NCI-H446 treated with DMSO at 0.1 percent for 48 hours (cell line): ENCODE results near the gene DONSON.
"Not testable (repeated sequence)": the region's sequence is repeated elsewhere in the genome, so short reads cannot be mapped to it uniquely, and the experiment has no call there.

Experiments used
- DNase-seq: peaks from one replicate; lab custom pipeline; 2025; lab: John Stamatoyannopoulos, UW

Gene DONSON, protein sequence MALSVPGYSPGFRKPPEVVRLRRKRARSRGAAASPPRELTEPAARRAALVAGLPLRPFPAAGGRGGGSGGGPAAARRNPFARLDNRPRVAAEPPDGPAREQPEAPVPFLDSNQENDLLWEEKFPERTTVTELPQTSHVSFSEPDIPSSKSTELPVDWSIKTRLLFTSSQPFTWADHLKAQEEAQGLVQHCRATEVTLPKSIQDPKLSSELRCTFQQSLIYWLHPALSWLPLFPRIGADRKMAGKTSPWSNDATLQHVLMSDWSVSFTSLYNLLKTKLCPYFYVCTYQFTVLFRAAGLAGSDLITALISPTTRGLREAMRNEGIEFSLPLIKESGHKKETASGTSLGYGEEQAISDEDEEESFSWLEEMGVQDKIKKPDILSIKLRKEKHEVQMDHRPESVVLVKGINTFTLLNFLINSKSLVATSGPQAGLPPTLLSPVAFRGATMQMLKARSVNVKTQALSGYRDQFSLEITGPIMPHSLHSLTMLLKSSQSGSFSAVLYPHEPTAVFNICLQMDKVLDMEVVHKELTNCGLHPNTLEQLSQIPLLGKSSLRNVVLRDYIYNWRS

DNA sequence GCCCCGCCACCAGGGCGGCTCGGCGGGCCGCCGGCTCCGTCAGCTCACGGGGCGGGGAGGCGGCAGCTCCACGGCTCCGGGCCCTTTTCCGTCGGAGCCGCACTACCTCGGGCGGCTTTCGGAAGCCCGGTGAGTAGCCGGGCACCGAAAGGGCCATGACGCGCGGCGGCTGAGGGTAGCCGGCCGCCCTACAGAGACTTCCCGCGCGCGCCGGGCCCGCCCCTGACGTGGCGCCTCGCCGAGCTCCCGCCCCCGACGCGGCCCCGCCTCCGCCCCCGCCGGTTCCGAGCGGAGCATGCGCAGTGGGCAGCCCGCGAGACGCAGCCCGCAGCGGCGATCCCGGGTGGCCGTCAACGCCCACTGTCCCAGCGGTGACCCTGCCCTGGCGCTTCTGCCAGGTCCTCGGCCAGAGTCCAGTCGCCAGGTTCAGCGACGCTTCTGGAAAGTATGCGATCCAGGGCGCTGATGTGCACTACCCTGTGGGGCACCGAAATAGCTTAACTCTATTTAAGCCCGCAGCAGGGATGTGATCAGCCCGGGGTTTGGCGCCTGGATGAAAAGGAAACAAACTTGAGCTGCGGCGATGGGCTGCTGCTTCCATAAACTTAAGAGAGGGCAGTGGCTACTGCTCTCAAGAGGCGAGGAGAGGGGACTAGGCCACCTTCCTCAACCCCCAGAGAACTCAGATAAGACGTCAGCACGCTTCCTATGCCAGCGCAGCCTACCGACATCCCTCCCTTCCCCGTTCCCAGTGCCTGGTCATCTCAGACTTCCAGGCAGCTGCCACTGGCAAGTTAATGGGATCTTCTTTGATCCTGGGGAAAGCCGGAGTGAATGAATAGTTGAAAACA lies at the start of gene DONSON:
Gene DONSON (minus strand): TSS at position 200 of the 851 bp plus-strand sequence. CDS start 43 bp downstream, at position 157.
- DNase-seq = peak; percentile 54

DNA sequence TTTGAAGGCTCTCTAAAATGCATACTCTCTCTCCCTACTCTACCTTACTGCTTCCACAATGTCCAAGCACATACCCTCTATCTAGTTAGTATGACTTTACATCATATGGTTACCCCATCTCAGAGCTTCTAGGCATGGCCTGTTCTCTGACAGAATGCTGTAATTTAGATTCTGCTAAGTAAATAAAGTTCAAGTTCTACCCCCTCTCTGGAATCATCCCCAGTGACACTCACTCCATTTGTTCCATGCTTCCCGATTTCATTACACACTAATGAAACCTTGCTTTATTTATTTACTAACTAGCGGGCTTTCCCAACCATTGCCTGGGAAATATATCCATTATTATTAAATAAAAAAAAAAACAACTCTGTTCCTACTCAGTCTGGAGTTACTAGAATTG lies 45.8 kb upstream of the DONSON start:
- DNase-seq = no peak

DNA sequence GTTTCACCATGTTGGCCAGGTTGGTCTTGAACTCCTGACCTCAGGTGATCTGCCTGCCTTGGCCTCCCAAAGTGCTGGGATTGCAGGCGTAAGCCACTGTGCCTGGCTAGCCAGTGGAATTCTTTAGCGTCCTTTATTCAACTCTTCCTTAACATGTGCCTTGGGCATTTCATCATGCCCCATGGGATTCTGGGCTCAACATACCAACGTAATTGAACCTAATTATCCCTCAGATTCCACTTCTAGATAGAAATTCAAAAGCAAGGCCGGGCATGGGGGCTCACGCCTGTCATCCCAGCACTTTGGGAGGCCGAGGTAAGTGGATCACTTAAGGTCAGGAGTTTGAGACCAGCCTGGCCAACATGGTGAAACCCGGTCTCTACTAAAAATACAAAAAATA lies 37.7 kb upstream of the DONSON start:
- not testable (repeated sequence) for DNase-seq

DNA sequence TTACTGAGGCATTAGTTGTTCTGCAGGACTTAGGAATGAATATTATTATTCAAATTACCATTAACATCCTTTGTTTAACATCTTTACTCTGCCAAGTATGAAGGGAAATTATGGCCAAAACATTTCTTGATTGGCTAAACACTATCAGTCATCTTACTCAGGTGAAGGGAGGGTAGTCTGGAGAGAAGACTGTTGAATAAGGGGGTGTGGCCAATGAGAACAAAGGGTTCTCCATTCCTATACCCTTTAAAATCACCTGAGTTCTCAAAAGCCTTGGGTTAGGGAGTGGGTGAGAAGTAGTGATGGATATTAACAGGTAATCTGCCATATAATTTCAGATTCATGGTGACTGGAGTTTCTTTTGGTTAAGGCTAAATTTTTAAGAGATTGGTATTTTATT lies 33.8 kb upstream of the DONSON start:
- DNase-seq = no peak

DNA sequence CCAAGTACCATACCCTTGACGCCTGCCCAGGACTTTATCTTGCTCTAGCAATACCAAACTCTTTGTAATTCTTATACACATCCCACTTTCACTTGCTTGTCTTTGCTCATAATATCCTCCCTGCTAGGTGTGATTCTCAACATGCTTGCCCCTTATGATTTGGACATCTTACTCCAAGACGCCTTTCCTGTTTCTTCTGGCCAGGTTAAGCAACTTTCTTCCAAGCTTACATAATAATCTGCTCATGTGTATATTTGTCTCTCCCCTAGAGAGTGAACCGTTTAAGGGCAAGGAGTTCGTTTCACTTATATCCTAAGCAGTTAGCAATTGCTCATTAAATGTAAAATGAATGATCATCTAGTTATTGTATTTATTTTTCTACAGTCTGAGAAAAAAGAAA lies 31.2 kb upstream of the DONSON start:
- no peak for DNase-seq

DNA sequence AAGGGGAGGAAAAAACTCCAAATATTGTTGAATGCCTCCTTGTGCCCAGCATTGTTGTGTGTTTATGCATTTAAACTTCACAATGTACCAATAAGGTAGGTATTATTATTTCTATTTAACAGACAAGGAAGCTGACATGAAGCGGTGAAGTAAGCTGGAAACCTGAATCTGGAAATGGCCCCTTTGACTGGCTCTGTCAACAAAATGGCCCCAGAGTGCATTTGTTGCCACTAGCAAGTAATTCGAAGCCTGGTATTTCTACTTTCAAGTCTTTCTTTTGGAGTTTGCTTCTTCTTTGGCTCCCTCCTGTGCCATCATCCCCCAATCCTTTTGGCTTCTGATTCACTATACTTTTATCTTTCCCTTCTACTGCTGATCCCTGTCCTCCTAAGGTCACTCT lies 29.9 kb upstream of the DONSON start:
- DNase-seq = no peak

DNA sequence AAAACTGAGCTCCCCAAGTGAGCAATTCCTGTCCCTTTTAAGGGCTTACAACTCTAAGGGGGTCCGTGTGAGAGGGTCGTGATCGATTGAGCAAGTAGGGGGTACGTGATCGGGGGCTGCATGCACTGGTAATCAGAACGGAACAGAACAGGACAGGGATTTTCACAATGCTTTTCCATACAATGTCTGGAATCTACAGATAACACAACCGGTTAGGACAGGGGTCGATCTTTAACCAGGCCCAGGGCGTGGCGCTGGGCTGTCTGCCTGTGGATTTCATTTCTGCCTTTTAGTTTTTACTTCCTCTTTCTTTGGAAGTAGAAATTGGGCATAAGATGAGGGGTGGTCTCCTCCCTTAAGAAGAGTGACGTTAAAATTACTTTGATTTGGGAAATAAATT lies 29.1 kb upstream of the DONSON start:
- not testable (repeated sequence) for DNase-seq

DNA sequence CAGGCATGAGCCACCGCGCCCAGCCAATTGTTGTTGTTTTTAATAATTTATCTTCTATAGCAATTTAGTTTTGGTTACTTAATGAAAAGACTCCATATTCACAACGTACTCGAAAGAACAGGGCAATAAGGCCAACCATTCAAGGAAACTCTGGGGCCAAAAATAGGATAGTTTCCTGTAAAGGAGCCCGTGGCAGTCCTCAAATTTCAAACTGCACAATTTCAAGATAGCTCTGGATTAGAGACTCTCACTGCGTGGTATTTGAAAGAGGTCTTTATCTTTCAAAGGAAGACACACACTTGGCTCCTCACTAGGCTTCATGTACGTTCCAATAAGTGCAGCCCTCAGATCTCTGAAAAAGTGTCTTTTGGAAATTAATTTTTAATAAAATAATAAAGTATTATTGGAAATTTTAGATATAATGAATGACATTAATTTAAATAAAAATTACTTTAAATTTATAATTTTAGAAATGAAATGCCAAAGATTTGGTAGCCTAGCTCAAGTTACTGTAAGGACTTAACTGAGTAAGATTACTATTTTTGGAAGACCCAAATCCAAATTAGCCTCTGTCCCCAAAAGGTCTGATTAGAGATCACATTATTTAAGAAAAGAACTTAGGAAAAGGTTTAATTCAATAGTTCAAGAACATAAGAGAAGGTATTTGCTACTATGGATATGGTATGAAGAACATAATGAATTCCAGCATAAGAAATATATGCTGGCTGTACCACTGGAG lies 22.7 kb upstream of the DONSON start:
- DNase-seq = no peak

DNA sequence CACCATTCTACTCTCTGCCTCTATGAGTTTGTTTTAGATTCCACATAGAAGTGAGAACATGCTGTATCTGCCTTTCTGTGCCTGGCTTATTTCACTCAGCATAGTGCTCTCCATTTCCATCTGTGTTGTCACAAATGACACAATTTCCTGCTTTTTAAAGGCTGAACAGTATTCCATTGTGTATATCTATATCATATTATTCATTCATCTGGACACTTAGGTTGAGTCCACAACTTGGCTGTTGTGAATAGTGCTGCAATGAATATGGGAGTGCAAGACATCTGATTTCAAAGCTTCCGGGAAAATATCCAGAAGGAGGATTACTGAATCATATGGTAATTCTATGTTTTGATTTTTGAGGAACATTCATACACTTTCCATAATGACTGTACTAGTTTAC lies 20.1 kb upstream of the DONSON start:
- DNase-seq = no peak

DNA sequence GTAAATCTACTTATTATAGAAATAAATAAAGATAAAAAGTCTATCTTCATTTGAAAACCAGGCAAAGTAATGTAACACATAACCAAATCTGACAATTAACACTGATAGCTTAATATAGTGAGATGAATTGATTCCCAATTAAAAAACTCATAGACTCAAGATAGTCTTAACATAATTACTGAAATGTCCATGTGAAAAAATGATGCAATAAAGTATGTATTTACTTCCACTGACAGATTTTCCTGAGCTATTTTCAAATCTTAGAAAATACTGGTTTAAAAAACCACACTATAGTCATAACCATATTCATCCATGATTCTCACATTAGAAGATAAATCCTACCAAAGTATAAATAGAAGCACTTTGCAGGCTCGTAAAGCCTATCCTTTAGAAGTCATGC lies 9.6 kb upstream of the DONSON start:
- DNase-seq = no peak

DNA sequence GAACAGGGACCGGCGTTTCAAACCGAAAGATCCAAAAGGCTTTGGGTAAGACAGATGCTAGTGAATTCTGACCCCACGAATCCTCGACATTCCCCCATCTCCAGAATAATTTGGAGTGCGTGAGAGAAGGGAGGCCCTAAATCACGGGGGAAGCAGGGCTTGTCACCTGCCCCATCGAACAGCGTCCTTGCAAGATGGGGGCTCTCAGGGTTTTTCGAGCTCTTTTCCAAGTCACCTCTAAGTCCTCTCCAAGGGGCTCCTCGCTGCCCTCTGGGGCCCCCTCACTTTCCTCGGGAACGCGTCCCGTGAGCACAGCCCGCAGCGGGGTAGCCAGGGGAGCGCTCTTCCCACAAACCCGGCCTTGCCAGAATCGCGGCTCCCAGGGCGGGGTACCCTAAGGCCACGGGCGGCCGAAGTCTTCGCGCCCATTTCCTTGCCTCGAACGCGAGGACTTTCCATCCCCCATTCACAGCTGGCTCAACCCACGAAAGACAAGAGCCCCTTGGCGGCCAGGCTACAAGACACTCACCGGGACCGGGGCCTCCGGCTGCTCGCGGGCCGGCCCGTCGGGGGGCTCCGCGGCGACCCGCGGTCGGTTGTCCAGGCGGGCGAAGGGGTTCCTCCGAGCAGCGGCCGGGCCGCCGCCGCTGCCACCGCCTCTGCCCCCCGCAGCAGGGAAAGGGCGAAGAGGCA lies 546 bp downstream of the DONSON start:
- DNase-seq = no peak

DNA sequence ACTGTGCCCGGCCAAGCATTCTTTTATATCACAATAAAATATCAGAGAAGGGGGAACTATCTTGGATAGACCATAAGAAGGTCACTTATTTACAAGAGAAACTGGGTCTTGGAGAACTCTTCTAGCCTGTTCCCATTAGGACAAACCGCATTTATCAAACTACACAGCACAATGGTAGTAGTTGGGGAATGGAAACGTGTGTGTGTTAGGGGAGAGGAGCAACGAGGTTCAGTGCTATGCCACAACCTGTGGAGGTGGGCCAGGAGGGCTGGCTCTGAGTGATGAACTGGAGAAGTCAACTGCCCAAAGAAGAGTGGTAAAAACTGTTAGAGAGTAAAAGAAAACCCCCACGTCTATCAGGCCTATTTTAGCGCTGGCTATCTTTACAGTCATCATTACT lies 1.6 kb downstream of the DONSON start:
- no peak for DNase-seq

DNA sequence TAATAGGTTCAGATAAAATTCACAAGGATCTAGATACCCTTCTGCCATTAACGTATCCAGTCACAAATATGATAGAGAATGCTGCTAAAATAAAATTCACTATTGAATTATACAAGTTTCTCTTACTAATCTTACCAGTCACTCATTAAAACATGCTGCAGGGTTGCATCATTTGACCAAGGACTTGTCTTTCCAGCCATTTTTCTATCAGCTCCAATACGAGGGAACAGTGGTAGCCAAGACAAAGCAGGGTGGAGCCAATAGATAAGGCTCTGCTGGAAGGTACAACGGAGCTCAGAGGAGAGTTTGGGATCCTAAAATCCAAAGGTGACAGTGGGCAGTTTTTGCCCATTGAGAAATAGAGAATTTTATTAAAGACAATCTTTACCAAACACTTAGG lies 4.0 kb downstream of the DONSON start:
- no peak for DNase-seq

DNA sequence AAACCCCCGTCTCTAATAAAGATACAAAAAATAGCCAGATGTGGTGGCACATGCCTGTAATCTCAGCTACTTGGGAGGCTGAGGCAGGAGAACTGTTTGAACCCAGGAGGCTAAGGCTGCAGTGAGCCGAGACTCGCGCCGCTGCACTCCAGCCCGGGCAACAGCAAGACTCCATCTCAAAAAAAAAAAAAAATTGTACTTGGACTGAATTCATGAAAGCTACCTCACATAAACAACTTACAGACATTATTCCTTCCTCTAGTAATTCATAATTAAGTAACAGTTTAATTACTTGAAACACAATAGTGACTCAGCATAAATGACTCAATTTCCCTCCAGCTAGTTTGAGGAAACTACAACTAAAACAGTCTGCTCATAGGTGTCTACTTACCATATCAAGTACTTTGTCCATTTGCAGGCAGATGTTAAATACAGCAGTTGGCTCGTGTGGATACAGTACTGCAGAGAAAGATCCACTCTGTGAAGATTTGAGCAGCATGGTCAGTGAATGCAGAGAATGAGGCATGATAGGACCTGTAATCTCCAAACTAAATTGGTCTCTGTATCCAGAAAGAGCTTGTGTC lies 9.4 kb downstream of the DONSON start:
- DNase-seq = no peak

DNA sequence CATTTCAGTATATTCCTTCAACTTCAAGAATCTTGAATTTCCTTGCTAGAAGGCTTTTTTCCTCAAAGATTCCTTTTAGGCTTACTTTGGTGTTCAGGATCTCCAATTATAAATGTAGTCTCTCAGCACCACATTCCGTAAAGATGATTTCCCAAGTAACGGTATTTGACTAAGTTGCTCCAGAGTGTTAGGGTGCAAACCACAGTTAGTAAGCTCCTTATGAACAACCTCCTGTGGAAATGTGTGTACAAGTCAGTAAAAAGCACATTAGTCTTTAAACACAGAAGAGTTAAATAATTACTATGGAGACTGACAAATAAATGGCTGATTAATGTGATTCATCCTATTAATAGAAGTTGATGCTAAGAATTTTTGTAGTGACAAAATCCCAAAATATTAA lies 10.3 kb downstream of the DONSON start:
- no peak for DNase-seq

DNA sequence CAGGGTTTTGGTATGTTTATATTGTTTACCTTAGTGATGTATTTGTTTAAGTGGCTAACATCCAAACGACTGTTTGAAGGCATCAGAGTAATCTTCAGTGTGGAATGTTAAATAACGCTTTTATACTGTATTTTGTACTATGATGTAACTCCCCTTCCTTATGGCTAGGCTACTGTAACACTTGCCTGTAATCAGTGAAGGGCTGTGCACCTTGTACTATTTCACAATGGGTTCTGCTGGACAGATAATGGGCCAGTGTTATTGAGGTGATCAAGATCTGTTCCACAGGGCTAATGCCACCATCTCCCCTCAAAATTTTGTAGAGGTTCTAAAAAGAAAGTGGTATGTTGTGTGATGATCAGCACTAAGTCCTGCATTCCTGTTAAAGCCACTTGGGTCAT lies 11.7 kb downstream of the DONSON start:
- not testable (repeated sequence) for DNase-seq

DNA sequence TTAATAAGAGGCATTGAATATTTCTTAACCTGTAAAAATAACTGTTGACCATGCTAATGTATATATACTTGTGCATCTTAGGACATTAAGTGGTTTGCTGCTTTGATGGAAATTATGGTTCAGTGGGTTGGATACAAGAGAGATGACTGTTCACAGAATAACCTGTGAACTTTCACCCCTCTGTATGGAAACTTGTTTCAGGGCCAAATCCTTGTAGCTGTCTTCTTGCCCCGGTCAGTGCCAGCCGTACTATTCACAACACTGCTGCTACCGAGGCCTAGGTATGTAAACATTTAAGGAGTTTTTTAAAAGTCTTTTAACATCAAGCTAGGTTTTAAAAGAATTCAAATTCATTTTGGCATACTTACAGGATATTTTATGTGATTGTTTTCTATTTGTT lies 16.1 kb downstream of the DONSON start:
- no peak for DNase-seq

DNA sequence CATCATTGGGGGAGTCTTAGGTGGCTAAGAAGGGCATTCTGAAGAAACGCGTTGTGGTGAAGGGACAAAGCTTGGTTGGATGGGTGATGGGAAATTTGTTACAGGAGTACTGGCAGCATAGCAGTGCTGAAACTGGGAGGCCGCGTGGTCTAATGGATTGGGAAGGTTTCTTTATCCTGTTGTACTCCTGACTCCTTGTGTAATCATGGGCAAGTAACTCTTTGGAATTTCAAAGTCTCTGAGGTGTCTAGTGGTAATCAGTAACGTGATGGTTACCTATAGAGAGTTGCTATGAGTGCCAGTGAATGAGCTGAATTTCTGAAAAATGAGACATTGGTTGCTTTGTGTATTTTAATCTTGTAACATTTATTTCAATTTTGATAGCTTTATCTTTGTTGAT lies 18.5 kb downstream of the DONSON start:
- no peak for DNase-seq

DNA sequence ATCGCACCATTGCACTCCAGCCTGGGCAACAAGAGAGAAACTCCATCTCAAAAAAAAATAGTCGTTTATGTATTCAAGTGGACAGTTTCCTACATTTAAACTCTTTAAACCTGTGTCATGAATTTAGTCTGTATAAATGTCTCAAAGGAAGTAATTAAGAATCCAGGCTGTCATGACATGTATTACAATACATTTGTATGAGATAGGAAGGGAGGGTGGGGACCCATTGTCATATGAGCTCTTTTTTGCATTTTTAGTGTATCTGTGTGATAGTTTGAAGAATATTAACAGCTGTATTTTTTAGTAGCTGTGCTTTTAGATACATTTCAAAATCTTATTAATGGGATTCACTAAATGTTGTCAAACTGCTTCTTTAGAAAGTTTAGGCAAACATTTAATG lies 20.0 kb downstream of the DONSON start:
- no peak for DNase-seq

DNA sequence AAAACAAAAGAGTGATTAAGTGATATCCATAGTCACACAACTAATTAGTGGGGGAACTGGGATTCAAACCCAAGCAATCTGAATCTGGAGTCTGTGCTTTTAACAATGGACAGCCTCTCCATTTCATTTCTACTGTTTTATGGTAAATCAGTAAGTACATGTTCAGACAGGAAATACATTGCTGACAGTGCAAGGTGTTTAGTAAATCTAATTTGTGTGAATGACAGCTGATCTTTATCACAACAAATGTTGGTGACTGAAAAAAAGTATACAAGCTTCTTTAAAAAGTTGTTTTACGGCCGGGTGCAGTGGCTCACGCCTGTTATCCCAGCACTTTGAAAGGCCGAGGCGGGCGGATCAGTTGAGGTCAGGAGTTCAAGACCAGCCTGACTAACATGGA lies 20.6 kb downstream of the DONSON start:
- no peak for DNase-seq

DNA sequence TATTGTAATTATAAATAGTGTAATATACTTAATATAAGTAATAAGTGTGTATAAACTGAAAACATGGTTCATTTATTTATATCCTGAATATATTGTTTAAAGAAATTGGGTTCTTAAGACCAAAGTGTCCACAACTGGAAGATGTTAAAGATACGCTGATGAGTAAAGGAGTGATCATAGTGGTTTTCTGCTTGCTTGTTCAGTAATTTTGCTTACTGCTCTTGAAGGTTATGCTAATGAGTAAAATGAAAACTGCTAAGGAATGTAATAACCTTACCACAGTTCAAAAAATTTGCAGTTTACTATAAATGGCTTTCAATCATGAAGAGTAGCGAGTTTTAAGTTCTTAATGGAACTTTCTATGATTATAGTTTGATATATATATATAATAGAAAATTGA lies 22.0 kb downstream of the DONSON start:
- no peak for DNase-seq
